Pulmonary artery endothelial cell (primary cell): ENCODE results near the gene CTIF. TPM values are rescaled to one million over a fixed set of nuclear protein-coding genes. Genes with fewer than 3 reads are reported as not detected.

Source experiments
- DNase-seq: peaks from one replicate; pipeline ENCODE4 v3.0.0-alpha.2; 2011; ENCODE audit warnings: low read depth, low spot score
- total RNA-seq: library from RNA; depleted of rRNA; stranded (reverse); fragments of >200 nt; gene quantifications from 2 replicates; pipeline ENCODE4 v1.2.3, GENCODE V29; 2014

CTIF gene
- total RNA-seq, 1 donor from 2014 or later, result 15.2 TPM

- no peak for DNase-seq
Observed at GRCh38 chr18:48533340-48534070, 5.3 kb upstream of the CTIF start.

- no peak for DNase-seq
Observed at GRCh38 chr18:48534364-48534763, 4.5 kb upstream of the CTIF start.

- DNase-seq, result no peak
Observed at GRCh38 chr18:48535956-48536355, 2.9 kb upstream of the CTIF start.

- DNase-seq, result no peak
Observed at GRCh38 chr18:48536516-48536915, 2.3 kb upstream of the CTIF start.

- no peak for DNase-seq
Observed at GRCh38 chr18:48539406-48540250, 797 bp downstream of the CTIF start.

GRCh38 chr18:48540251-48541025 is 1.6 kb downstream of the CTIF start:
- no peak for DNase-seq

GRCh38 chr18:48541026-48541746 is 2.4 kb downstream of the CTIF start:
- no peak for DNase-seq

- DNase-seq, result no peak
Observed at GRCh38 chr18:48541747-48542400, 3.0 kb downstream of the CTIF start.

GRCh38 chr18:48542513-48543181 is 3.8 kb downstream of the CTIF start:
- no peak for DNase-seq

- DNase-seq, result no peak
Observed at GRCh38 chr18:48543228-48543627, 4.4 kb downstream of the CTIF start.

- no peak for DNase-seq
Observed at GRCh38 chr18:48544116-48544515, 5.3 kb downstream of the CTIF start.

GRCh38 chr18:48544661-48545415 is 6.0 kb downstream of the CTIF start:
- no peak for DNase-seq

- DNase-seq, result peak; percentile 82
Observed at GRCh38 chr18:48545757-48546321, 7.0 kb downstream of the CTIF start.

GRCh38 chr18:48546396-48546795 is 7.6 kb downstream of the CTIF start:
- no peak for DNase-seq

GRCh38 chr18:48547531-48547981 is 8.7 kb downstream of the CTIF start:
- DNase-seq, result no peak

GRCh38 chr18:48548011-48548771 is 9.4 kb downstream of the CTIF start:
- no peak for DNase-seq

GRCh38 chr18:48548921-48549320 is 10.1 kb downstream of the CTIF start:
- no peak for DNase-seq

- DNase-seq, result no peak
Observed at GRCh38 chr18:48550101-48550729, 11.4 kb downstream of the CTIF start.
